ENCODE data around the gene ERCC6.

- TF ChIP-seq CTCF (IDR thresholded peaks at IDR 0.05) (no peak), POLR2A (IDR thresholded peaks at IDR 0.05) (no peak)
Measured at GRCh38 chr10:49532461-49532860, 6.5 kb downstream of the ERCC6 start.
